DMS 273 (cell line): ENCODE data around the gene ABCC8.

ENCODE experiments used
- DNase-seq: peaks from one replicate; lab custom pipeline; 2025; ENCODE audit not compliant: unreplicated experiment; lab: John Stamatoyannopoulos, UW

The ABCC8 gene

DNA sequence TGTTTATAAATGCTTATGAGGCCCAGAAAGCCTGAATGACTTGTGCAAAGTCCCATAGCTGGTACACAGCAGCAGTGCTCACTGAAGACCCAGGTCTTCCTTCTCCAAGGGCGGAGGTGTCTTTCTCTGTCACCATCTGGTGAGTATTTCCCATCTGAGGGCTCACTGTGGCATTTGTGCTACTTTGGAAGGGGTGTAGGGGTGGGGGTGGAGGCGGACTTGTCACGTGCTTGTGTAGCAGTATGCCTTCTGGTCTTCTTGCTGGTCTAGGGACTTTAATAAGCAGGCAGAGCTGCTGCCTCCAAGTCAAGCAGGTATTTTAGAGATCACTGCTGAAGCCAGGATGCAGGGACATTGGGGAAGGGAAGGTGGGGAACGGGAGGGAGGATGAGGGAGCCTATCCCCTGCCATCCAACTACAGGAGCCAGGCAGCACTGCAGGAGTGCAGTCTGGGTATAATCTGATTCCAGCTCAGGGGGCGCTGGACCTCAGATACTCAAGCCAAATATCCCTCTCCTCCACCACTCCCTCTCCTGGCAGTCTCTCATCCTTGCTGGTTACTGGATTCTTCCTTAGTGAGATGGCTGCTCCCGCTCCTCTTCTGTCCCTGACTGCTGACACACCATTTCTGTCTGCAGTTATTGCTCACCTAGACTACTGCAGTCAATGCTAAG is 3.4 kb downstream of the ABCC8 start:
- peak; percentile 71 for DNase-seq

DNA sequence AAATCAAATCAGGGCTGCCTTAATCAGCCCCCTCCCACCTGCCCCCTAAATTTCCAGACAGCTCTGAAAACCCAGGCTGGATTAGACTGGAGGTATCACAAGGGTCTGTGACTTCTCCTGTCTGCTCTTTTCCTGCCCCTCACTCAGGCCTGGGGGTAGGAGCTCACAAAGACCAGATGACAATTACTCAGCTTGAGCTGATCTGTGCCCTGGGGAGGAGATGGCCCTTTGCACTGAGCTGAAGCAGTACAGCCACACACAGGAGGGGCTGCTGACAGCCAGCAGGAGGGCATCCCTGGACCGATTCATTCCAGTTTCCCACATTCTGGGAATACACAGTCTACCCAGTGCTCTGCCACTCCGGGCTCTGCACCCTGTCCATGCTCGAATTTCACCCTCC is 4.2 kb downstream of the ABCC8 start:
- DNase-seq, result no peak

DNA sequence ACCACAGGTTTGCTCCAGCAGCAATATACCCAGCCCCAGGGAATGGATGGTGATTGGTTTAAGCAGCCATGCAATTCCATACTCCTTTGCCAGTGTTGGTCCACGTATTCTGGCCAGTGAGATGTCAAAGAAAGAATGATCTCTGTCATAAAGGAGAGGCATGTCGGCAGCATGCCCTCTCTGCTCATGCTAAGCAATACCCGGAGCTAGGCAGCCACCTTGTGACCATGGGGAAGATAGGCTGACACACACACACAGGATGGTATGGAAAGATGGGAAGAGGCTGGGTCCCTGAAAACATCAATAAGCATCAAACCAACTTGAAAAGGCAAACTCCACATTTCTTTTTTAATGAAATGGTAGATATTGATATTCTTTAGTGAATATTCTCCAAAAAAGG is 5.1 kb downstream of the ABCC8 start:
- no peak for DNase-seq

DNA sequence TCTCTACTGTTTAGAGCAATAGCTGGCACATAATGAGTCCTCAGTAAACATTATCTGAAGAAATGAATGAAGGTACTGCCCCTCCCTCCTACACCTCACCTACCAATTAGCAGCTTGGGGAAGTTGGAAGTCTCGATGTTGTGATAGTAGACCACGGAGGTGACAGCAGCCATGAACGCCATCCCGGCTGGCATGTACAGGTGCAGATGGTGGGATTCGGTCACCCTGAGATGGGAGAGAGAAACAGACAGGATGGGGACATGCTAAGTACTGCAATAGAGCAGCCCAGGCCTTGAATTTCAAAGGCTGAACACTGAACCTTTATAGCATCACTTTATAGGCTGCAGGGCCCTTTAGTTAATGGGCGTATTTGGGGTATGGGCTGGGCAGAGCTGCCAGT is 6.6 kb downstream of the ABCC8 start:
- DNase-seq, result no peak

DNA sequence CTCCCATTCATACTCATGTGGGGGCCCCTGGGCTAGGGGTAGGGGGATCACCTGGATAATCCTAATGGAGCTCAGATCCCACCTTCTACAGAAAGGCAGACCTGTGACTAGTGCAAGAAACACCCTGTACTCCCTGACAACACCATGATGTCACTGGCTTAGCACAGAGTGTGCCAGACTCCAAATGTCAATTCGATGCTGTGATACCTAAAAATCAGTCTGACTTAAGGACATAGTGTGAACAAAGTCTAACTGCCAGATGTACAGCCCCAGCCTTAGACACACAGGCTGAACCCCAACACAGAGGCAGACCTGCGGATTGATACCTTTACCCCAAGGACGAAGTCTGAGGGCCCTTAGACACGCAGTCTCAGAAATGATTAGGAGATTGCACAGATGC is 8.5 kb downstream of the ABCC8 start:
- DNase-seq, result no peak

DNA sequence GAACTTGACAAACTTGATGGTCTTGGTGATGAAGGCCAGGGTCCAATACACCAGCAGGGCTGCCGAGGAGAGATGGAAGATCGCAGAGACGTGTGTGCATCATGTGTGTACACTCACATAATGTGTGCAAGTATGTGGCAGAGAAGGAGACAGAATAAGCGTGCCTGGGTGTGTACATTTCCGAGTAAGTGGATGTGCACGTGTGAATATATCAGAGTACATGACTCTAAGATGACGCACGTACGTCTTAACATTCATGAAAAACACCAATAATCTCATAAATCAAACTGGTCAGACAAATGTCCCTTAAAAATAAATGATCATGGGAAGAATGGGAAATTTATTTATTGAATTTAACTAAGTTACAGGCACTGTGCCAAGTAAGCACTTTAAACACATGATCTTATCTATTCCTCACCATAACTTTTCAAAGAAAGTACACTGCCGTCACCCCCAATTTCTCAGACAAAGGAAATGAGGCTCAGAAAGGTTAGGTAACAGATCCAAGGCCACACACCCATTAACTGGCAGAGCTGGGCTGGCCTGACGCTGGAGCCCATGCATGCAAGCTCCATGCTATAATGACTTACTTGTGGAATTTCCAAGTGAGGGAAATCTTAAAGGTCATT is 13.0 kb downstream of the ABCC8 start:
- DNase-seq, result no peak

DNA sequence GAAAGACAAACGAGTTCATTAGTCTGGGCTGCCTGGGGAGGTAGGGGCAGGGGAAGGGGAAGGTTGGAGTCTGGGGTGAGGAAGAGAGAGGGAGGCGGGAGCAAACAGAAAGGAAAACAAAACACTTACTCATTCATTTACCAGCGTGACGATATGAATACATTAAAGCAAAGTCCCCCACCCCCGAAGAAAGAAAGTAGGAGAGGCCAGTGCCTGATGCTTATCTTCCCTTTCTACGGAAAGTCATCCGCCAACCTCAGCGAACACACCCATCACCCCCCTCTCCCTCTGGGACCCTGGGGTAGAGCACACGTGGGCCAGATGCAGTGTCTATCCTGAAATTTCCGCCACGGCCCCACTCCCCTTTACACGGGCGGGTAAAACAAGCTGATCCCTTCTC is 13.7 kb downstream of the ABCC8 start:
- DNase-seq, result no peak

DNA sequence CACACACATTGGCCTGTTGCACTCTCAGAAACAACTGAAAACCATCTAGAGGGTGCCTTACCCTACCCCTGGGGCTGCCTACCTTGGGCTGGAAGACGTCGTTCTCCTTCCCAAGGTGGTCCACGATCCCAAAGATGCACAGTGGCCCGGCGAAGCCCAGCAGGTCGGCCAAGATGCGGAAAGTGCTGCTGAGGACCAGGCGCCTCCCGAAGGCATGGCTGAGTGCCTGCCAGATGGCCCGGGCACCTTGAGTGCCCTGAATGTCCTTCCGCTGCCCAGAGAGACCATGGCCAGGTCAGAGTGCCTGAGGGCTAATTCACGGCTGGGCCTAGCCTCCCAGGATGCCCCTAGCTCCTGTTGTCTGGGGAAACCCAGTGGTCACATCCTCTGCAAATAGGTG is 16.2 kb downstream of the ABCC8 start:
- no peak for DNase-seq

DNA sequence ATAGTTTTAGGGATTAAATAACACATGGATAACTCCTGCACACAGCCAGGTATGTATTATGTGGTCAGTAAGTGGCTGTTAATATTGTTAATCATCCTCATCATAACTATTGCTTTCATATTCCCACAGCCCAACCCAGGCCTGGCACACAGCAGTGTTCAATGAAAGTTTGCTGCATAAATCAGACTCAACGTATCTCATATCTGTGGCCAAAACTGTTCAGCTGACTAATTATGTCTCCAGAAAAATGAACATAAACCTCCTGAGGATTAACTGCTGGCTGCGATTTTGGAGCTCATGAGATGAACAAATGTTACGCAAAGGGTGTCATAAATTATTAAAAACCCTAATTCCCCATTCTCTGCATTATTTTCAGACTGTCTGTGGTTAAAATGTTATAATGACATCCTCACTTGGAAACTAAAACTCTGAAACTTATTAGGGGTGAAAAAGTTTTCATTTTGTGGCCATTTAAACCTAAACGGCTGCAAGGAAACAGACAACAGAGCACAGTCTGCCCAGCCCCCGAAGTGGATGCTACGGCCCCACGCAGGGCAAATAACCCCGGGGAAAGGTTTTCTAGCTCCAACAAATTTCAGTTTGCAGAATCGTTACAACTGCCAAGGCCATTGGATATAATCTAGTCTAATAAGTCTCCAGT is 17.3 kb downstream of the ABCC8 start:
- DNase-seq, result no peak

DNA sequence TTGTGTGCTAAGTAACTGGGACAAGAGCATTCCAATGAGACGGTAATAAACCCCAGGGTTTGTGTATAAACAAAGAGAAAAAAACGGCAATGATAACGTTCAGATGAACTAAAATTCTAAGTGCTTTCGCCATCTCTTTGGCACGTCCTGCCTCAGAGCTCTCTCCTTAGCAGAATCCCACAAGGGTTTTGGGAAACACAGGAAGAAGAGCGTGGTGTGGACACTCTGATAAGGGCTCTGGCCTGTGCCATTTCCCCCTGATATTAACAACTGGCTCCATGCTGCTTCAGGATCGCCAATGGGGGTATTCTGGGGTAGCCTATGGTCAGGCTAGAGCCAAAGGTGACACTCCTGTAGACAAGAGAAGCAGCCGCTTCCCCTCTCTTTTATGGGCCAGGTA is 18.4 kb downstream of the ABCC8 start:
- DNase-seq, result no peak

DNA sequence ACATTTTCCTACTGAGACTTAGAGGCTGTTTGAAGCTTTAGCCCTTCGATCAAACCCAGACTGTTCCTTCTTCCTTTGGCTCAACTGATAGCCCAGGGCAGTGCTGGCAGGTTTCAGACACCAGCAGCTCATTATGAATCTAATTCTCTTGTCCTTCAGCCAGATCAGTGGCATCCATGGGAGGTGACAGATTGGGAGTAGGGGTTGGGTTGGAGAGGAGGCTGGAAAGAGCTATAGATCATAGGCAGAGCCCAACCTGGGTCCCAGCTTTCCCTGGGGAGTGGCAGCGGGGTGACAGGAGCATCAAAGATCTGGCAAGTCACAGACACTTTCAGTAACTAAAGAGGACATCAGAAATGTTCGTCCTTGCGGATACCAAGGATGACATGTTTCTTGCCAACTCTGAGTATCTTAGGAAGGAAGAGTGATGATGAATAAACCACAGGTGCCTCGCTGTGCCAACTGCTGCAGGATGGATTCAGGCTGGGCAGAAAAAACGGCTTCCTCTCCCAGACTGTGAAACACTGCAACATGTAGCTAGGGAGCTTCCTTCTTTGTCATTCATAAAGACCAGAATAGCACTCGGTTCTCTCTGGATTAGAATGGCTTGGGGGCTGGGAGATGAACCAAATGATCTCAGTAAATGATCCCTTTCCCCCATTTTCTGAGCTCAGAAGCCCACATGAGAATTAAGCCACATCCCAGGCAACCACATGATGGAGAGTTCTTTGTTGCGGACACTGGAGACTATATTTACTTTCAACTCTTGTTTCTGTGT is 19.1 kb downstream of the ABCC8 start:
- no peak for DNase-seq

DNA sequence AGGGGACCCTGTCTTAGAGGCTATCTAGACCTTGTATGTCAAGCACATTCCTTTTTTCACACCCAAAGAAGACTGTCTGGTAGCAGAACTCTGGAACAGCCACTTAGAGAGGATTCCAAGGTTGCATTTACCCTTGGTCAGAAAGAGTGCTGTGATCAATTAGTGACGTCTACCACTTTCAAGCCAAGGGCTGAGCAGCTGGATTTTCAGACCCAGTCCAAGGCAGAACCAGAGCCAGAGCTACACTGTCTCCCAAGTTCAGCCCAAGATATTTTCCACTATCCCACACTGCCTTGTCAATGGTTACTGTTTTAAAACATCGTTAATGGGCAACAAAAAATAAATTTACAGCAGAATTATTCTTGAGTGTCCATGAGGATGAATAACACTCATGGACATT is 24.0 kb downstream of the ABCC8 start:
- DNase-seq, result no peak

DNA sequence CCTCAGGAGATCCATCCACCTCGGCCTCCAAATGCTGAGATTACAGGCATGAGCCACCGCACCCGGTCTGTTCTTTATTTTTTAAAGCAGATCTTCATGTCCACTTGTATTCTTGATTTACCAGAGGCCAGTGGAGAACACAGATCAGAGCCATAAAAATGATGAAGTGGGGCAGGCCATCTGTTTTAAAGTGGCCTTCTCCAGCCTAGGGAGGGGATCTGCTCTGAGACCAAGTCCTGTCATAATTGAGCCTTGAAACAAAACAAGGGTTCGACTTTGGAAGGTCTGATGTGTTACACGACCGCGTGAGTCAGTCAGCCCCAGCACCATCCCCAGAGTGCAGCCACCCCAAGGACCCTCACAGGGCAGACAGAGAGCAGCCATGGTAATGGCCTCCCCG is 27.5 kb downstream of the ABCC8 start:
- DNase-seq, result no peak

DNA sequence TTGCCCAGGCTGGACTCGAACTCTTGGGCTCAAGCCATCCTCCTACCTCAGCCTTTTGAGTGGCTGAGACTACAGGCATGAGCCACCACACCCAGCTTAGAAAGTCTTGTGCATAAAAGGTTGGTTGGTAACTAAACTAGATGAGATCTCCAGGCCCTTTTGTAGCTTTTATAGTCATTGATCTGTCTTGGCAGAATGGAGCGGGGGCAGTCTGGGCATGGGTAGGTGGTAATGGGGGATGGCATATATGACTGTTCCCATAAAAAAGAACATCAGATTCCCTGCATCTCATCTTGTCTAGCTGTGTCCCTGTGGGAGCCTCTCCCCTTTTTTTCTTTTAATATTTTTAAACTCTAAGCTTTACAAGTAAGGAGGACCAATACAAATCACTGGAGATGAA is 30.2 kb downstream of the ABCC8 start:
- no peak for DNase-seq

DNA sequence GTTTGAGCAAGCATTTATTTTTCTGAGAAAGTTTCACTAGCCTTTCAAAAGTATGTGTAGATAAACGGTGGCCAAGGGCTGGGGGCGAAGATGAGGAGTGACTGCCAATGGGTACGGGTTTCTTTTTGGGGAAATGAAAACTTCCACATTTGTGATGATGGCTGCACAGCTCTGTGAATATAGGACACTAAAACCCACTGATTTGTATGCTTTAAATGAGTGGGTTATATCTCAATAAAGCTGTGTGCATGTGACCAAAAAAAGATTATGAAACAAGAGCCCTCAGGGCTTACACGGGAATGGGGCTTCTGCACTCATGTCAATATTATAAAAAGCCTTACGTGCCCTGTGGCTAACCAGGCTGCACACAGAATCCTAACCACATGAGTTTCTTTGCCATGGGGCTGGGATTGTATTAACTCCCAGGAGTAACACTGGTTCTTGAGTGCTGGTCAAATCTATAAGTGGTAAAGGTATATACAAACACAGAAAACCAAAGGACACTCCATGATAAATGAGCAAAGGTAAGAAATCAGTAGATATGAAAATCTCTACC is 31.3 kb downstream of the ABCC8 start:
- DNase-seq, result no peak

DNA sequence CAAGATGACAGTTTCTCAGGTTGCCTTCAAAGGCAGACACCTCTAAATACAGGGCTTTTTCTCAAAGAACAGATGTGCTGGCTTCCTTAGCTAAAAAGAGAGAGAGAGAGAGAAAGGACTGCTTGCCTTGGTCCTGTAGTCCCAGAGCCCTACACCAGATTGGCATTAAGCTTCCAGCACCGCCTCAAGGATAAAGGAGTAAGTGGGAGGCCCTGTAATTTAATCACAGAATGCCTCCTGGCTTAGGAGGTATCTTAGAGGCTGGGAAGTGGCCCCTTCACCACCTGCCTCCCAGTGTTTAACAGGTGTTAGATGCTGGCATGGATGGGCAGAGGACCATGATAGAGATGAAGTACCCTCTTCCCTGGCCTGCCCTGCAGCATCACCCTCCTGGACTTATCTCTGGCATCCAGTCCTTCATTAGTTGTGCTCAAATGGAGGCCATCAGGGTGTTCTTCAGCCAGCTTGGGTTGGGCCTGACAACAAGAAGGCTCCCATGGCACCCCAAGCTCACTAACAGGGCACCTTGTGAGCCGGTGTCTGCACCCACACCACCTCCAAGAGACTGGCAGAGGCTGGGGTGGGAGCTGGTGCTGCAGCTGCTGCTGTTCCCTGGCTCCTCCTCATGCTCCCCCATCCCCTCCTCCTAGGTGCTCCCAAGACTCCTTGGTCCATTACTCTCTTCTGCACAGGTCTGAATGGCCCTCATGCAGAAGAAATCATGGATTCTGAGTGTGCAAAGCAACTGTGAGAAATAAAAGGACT is 32.5 kb downstream of the ABCC8 start:
- peak; percentile 13 for DNase-seq

DNA sequence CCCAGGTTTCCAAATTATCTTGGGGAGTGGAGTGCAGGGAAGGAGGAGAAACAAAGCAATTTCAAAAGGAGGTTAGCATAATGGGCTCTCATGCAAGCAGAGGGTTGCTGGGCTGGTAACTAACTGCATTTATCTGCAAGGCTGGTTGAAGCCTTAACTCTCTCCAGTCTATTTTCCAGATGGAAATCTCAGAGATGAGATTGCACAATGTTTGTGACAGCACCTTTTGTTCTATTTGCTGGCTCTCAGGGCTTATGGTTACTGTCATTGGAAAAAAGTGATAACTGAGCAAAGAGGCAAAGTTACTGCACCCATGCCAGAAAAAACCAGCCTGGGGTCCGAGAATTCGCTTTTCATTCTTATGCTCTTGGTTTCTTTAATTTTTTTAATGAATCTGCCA is 33.2 kb downstream of the ABCC8 start:
- DNase-seq, result peak; percentile 4

DNA sequence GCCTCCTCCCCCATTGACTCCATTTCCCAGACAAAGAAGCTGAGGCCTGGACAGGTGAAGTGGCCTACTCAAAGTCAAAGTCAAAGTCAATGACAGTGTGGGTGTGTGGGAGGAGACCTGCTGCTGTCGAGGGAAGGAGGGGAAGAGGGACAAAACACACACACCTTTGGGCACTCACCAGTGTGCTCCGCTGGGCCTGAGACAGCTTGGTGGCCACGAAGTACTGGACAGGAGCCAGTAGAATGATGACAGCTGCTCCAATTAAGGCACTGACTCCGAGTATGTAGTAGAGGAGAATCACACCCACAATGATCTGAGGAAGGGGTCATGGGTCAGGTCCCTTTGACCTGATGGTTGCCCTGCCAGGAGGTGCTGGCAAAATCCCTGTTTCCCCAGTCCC is 33.6 kb downstream of the ABCC8 start:
- DNase-seq, result no peak

DNA sequence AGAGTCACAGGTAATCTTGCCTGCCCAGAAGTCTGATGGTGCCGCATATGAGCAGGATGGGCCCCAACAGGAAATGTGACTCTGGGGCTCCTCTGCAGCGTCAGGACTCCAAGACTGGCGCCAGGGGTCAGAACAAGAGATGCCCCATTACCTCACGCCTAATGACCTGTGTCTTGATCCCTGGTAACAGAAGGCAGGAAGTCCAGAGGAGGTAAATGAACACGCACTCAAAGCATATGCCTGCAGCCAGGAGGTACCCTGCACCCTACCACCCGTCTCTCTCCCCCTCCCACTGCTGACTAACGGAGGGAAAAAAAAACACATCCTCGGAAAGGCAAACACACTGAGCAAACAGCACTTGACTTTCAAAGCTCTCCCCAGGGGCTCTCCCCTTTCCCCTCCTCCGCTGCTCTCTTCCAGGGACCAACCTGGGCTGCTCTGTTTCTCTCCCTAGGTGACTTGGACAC is 37.3 kb downstream of the ABCC8 start:
- DNase-seq, result no peak

DNA sequence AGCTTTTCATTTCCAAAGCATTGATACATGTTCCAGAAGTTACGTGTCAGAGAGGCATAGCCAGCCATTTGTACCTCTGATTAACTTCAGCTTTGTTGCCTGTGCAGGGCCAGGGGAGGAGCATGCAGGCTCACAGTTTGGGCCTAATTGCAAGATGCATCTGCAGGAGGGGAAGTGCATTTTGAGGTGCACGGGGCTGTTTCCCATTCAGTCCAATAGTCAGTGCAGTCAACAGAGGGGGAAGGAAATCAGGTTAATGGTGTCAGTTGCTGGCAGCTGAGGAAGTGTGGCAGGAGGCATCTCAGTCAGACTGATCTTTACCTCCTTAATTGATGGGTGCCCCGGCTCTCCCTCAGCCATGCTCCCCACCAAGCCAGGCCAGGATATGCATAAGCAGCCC is 39.3 kb downstream of the ABCC8 start:
- DNase-seq, result no peak

DNA sequence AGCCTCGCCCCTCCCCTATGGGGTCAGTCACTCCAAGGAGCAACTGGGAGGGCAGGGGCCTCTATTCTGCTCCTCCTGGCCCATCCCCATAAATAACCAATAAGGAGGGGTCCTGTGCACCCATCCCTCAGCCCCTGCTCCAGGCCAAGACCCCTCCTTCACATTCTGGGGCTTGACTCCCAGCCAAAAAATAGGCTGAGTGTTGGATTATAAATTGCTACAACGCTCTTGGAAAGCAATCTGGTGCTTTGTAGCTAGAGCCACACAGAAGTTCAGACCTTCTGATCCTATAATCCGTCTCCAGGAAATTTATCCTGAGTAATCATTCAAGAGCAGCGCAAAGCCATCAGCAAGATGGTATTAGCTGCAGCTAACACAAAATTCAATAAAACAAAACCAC is 42.5 kb downstream of the ABCC8 start:
- no peak for DNase-seq
